ENCODE measurements around the gene IKZF3. TPM values are rescaled to one million over a fixed set of nuclear protein-coding genes. Genes with fewer than 3 reads are reported as not detected.

Gene IKZF3
- total RNA-seq, 6 experiments from 2014 or later = 0.22 to 1.9 (median 0.92) TPM

- Histone ChIP-seq H3K4me3 (no peak overlapping the region), H3K36me3 (no peaks in the 10 kb centered on the region), H3K9me3 (no peaks in the 10 kb centered on the region), H3K4me1 (no peaks in the 10 kb centered on the region), H3K27ac (no peak overlapping the region), H3K27me3 (no peaks in the 10 kb centered on the region)
- TF ChIP-seq POLR2A (IDR thresholded peaks at IDR 0.05) = no peak
- peak; percentile 19 to 53 (median 38) for TF ChIP-seq CTCF (IDR thresholded peaks at IDR 0.05)
- no peak for DNase-seq
- intact Hi-C loops (cut with DNase I) = loop anchor here in 1 of 2 donors (10.0 kb wide), 1 partner anchor 92 kb away; the partner anchor contains the start of gene GSDMA
- peak; percentile 58 to 77 (median 62) for ATAC-seq
- WGBS (ENCODE audit: insufficient coverage, low coverage, low lambda C conversion rate, missing lambda C conversion rate) = 49% methylated on average over 2 of the region's 2 CpGs
Measured at GRCh38 chr17:39872751-39873150, 8.6 kb upstream of the IKZF3 start.

- H3K36me3 ChIP-seq = no peaks in the 10 kb centered on the region
- no peaks in the 10 kb centered on the region for H3K4me1 ChIP-seq
- H3K27ac ChIP-seq = no peak overlapping the region
- DNase-seq = no peak
- TF ChIP-seq POLR2A (IDR thresholded peaks at IDR 0.05) (no peak), CTCF (IDR thresholded peaks at IDR 0.05) (no peak)
- intact Hi-C loops (cut with DNase I) = loop anchor here in 1 of 2 donors (10.0 kb wide), 1 partner anchor 93 kb away; the partner anchor contains the start of gene GSDMA
- H3K4me3 ChIP-seq = no peak overlapping the region
- no peaks in the 10 kb centered on the region for H3K9me3 ChIP-seq
- 79% methylated on average over 2 of the region's 2 CpGs for WGBS (ENCODE audit: insufficient coverage, low coverage, low lambda C conversion rate, missing lambda C conversion rate)
- no peak for ATAC-seq
- H3K27me3 ChIP-seq = no peaks in the 10 kb centered on the region
Measured at GRCh38 chr17:39871801-39872200, 7.7 kb upstream of the IKZF3 start.

GRCh38 chr17:39870776-39871175 lies 6.7 kb upstream of the IKZF3 start:
- Histone ChIP-seq H3K36me3 (no peaks in the 10 kb centered on the region), H3K27ac (no peak overlapping the region), H3K9me3 (no peaks in the 10 kb centered on the region), H3K27me3 (no peaks in the 10 kb centered on the region), H3K4me3 (no peak overlapping the region), H3K4me1 (no peaks in the 10 kb centered on the region)
- TF ChIP-seq CTCF (IDR thresholded peaks at IDR 0.05) (no peak), POLR2A (IDR thresholded peaks at IDR 0.05) (no peak)
- no peak for ATAC-seq
- intact Hi-C loops (cut with DNase I) = loop anchor here in 1 of 2 donors (10.0 kb wide), 1 partner anchor 94 kb away; the partner anchor contains the start of gene GSDMA
- WGBS (ENCODE audit: insufficient coverage, low coverage, low lambda C conversion rate, missing lambda C conversion rate) = 73% methylated on average over 1 of the region's 1 CpG
- DNase-seq = no peak

- Histone ChIP-seq H3K4me1 (no peaks in the 10 kb centered on the region), H3K27me3 (no peaks in the 10 kb centered on the region)
- intact Hi-C loops (cut with DNase I) = no loop called here
Measured at GRCh38 chr17:39868554-39868942, 4.4 kb upstream of the IKZF3 start.

More at GRCh38 chr17:39868554-39868942, 4.4 kb upstream of the IKZF3 start:
- WGBS (ENCODE audit: insufficient coverage, low coverage, low lambda C conversion rate, missing lambda C conversion rate) = 77% methylated on average over 11 of the region's 17 CpGs
- DNase-seq (no peak), ATAC-seq (no peak)
- H3K4me3 ChIP-seq = no peak overlapping the region
- no peaks in the 10 kb centered on the region for H3K9me3 ChIP-seq
- TF ChIP-seq CTCF (IDR thresholded peaks at IDR 0.05) = no peak
- TF ChIP-seq POLR2A (IDR thresholded peaks at IDR 0.05) = no peak
- H3K27ac ChIP-seq = no peak overlapping the region
- H3K36me3 ChIP-seq = no peaks in the 10 kb centered on the region

All from right lobe of liver (tissue), 6 donors.